Esophagus squamous epithelium (tissue), 4 donors: ENCODE measurements around the gene GOLGA6C.

ENCODE experiments used
- POLR2A ChIP-seq, 4 donors: fragments of 450-650 bp; IDR thresholded peaks; one replicate each; pipeline ENCODE4 v1.6.1; 2017; ENCODE audit warnings: antibody characterized with exemption in 4 of 4, mild to moderate bottlenecking in 4 of 4, moderate library complexity in 3 of 4
- TF ChIP-seq, protein P1 (sequence below), 6 experiments: fragments of 450-650 bp in 4 of 6; fragments of 200-600 bp in 2 of 6; sonication (generic) in 2 of 6; IDR thresholded peaks; one replicate each; pipeline ENCODE4 v1.5.1; 2016 to 2019; ENCODE audit warnings: antibody characterized with exemption in 6 of 6, mild to moderate bottlenecking in 4 of 6, moderate library complexity in 4 of 6

DNA sequence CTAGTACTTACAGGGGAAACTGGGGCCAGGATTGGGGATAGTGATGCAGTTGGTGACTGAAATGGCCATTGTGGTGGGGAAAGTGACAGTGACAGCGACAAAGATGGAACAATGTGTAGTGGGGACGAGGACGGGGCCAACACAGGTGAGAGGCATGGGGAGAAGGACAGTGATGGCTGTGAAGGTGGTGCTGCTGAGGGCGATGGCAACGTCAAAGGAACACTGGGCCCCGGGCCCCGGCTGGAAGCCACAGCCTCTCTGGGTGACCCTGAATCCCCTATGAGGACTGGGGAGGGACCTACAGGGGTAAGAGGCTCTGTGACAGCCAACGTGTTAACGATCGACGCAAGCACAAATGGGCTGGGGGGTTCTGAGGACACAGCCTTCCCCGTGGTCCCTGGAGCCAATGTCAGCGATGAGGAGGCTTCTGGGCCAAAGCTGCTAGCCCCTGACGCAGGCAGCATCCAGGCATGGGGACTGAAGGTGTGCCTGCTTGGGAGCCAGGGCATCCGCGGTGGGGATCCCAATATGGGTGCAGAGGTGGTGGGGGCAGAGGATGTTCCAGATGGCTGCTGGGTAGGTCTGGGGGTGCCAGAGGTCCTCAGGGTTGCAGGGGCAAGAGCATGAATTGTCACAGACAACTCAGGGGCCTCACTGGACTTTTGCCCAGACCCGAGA, 25.2 kb upstream of the GOLGA6C start:
- TF ChIP-seq, protein P1, sequence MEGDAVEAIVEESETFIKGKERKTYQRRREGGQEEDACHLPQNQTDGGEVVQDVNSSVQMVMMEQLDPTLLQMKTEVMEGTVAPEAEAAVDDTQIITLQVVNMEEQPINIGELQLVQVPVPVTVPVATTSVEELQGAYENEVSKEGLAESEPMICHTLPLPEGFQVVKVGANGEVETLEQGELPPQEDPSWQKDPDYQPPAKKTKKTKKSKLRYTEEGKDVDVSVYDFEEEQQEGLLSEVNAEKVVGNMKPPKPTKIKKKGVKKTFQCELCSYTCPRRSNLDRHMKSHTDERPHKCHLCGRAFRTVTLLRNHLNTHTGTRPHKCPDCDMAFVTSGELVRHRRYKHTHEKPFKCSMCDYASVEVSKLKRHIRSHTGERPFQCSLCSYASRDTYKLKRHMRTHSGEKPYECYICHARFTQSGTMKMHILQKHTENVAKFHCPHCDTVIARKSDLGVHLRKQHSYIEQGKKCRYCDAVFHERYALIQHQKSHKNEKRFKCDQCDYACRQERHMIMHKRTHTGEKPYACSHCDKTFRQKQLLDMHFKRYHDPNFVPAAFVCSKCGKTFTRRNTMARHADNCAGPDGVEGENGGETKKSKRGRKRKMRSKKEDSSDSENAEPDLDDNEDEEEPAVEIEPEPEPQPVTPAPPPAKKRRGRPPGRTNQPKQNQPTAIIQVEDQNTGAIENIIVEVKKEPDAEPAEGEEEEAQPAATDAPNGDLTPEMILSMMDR (IDR thresholded peaks at IDR 0.05): no peak
- no peak for TF ChIP-seq POLR2A (IDR thresholded peaks at IDR 0.05)
